PC-9 (cell line): ENCODE results near the gene JPH4.

Source experiments
- EZH2 ChIP-seq: fragments of 200-600 bp; sonication (generic); IDR thresholded peaks from 2 replicates; pipeline ENCODE4 v1.8.0; 2017; ENCODE audit warnings: antibody characterized with exemption, low read depth
- TF ChIP-seq, protein P1 (sequence below): fragments of 200-600 bp; sonication (generic); conservative IDR thresholded peaks from 2 replicates; pipeline ENCODE4 v1.6.1; 2017; ENCODE audit warnings: mixed run types, antibody characterized with exemption, mild to moderate bottlenecking, moderate library complexity

DNA sequence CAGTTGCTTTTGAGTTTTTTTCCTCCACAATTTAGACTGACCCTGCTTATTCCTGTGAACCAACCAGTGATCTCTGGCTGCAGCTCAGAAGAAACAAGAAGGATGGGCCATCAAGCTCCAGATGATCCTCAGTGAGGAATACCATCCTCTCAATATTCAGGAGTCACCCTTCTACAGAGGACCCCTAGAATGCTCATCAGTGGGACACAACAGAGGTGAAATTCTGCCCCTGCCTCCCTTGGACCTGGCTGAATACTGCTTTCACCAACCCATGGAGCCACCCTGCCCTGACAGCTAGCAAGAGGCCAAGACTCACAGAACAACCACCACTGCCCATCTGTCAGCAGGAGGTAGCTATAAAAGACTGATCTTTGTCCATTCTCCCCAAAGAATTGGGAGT is 48.4 kb upstream of the JPH4 start:
- TF ChIP-seq, protein P1, sequence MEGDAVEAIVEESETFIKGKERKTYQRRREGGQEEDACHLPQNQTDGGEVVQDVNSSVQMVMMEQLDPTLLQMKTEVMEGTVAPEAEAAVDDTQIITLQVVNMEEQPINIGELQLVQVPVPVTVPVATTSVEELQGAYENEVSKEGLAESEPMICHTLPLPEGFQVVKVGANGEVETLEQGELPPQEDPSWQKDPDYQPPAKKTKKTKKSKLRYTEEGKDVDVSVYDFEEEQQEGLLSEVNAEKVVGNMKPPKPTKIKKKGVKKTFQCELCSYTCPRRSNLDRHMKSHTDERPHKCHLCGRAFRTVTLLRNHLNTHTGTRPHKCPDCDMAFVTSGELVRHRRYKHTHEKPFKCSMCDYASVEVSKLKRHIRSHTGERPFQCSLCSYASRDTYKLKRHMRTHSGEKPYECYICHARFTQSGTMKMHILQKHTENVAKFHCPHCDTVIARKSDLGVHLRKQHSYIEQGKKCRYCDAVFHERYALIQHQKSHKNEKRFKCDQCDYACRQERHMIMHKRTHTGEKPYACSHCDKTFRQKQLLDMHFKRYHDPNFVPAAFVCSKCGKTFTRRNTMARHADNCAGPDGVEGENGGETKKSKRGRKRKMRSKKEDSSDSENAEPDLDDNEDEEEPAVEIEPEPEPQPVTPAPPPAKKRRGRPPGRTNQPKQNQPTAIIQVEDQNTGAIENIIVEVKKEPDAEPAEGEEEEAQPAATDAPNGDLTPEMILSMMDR, result no peak
- no peak for TF ChIP-seq EZH2
